Measurements from ENCODE around the gene PCDHA1. TPM values are rescaled to one million over a fixed set of nuclear protein-coding genes. Genes with fewer than 3 reads are reported as not detected.

PCDHA1 gene
- total and polyA plus RNA-seq, 7 experiments from 2014 or later = not detected

DNA sequence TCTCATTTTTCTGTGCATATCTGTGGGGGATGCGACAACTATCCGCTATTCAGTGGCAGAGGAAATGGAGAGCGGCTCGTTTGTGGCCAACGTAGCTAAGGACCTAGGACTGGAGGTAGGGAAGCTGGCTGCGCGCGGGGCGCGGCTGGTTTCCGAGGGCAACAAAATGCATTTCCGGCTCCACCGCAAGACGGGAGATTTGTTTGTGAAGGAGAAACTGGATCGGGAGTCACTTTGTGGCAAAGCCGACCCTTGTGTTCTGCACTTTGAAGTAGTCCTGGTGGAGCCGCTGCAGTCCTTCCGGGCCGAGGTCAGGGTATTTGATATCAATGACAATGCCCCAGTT is 265.6 kb downstream of the PCDHA1 start:
- Histone ChIP-seq H3K4me1 (ENCODE audit: control insufficient read depth in 2 of 2, insufficient read depth in 2 of 2, low read length in 2 of 2) (no peaks in the 10 kb centered on the region), H3K36me3 (ENCODE audit: control insufficient read depth in 2 of 3, insufficient read depth in 3 of 3, low read length in 3 of 3) (no peaks in the 10 kb centered on the region), H3K4me3 (ENCODE audit: low read length) (no peak overlapping the region), H3K27me3 (ENCODE audit: control insufficient read depth in 2 of 2, insufficient read depth in 2 of 2, low read length in 2 of 2) (peaks cover 0 to 4% of the 10 kb centered on the region in 2 donors), H3K9me3 (ENCODE audit: control insufficient read depth in 2 of 3, low read length in 3 of 3) (no peaks in the 10 kb centered on the region), H3K27ac (ENCODE audit: low read depth, low read length) (no peak overlapping the region)
- Mint-ChIP-seq H3K4me3 (peak overlapping the region; percentile 17 to 90 (median 76)), H3K9me3 (peaks cover 4 to 63% (median 16%) of the 10 kb centered on the region in 11 donors), H3K27me3 (peaks cover 0 to 72% (median 53%) of the 10 kb centered on the region in 5 donors), H3K4me1 (peaks cover 0 to 12% (median 7%) of the 10 kb centered on the region in 7 donors), H3K27ac (no peak overlapping the region), H3K36me3 (peaks cover 0 to 17% (median 7%) of the 10 kb centered on the region in 5 donors)
- POLR2A ChIA-PET = no interaction called here
- DNase-seq (no peak), ATAC-seq (no peak)
- CTCF ChIA-PET = no interaction called here
- intact Hi-C loops (cut with micrococcal nuclease) = no loop called here

Other genes with a start within 250 kb of the PCDHA1 start
- 10 to 100 TPM; 12.5 to 19.5 (median 16.2) TPM for gene EIF4EBP3, start 238.5 kb upstream of the PCDHA1 start, total RNA-seq
- gene EIF4EBP3, start 238.5 kb upstream of the PCDHA1 start, polyA plus RNA-seq = 10 to 100 TPM; 61.7 to 80.8 TPM
- gene SRA1, start 228.7 kb upstream of the PCDHA1 start, total RNA-seq = 10 to 100 TPM; 23.8 to 45.5 (median 34.0) TPM
- 10 to 100 TPM; 31.1 to 34.4 TPM for gene SRA1, start 228.7 kb upstream of the PCDHA1 start, polyA plus RNA-seq
- 10 to 100 TPM; 37.9 to 77.8 (median 72.4) TPM for gene APBB3, start 221.5 kb upstream of the PCDHA1 start, total RNA-seq
- gene APBB3, start 221.5 kb upstream of the PCDHA1 start, polyA plus RNA-seq = 1 to 10 TPM; 6.3 to 6.8 TPM
- gene SLC35A4, start 221.3 kb upstream of the PCDHA1 start, total RNA-seq = 10 to 100 TPM; 40.4 to 90.1 (median 52.4) TPM
- gene SLC35A4, start 221.3 kb upstream of the PCDHA1 start, polyA plus RNA-seq = 100 to 1,000 TPM; 112 to 142 TPM
- gene CD14, start 153.0 kb upstream of the PCDHA1 start, total RNA-seq = 100 to 1,000 TPM in 1 of 5 experiments, 10 to 100 TPM in 2, 1 to 10 TPM in 1, under 1 TPM in 1; 0.56 to 198 (median 10.1) TPM
- gene CD14, start 153.0 kb upstream of the PCDHA1 start, polyA plus RNA-seq = 1 to 10 TPM; 2.5 to 2.9 TPM
- 10 to 100 TPM; 24.5 to 55.3 (median 36.4) TPM for gene TMCO6, start 146.7 kb upstream of the PCDHA1 start, total RNA-seq
- 10 to 100 TPM; 17.1 to 20.4 TPM for gene TMCO6, start 146.7 kb upstream of the PCDHA1 start, polyA plus RNA-seq
- 10 to 100 TPM; 33.2 to 68.7 (median 43.5) TPM for gene NDUFA2, start 138.5 kb upstream of the PCDHA1 start, total RNA-seq
- gene NDUFA2, start 138.5 kb upstream of the PCDHA1 start, polyA plus RNA-seq = 100 to 1,000 TPM; 147 to 149 TPM
- 100 to 1,000 TPM; 118 to 186 (median 179) TPM for gene IK, start 138.3 kb upstream of the PCDHA1 start, total RNA-seq
- 100 to 1,000 TPM; 192 to 207 TPM for gene IK, start 138.3 kb upstream of the PCDHA1 start, polyA plus RNA-seq
- 10 to 100 TPM; 28.5 to 47.6 (median 37.8) TPM for gene WDR55, start 121.2 kb upstream of the PCDHA1 start, total RNA-seq
- gene WDR55, start 121.2 kb upstream of the PCDHA1 start, polyA plus RNA-seq = 10 to 100 TPM; 10.5 to 20.9 TPM
- 1 to 10 TPM; 2.1 to 5.0 (median 3.3) TPM for gene DND1, start 112.6 kb upstream of the PCDHA1 start, total RNA-seq
- gene DND1, start 112.6 kb upstream of the PCDHA1 start, polyA plus RNA-seq = under 1 TPM in 1 of 2 donors, not detected in 1; 0.15 TPM
- gene HARS1, start 94.8 kb upstream of the PCDHA1 start, total RNA-seq = 10 to 100 TPM; 48.7 to 85.7 (median 68.5) TPM
- gene HARS1, start 94.8 kb upstream of the PCDHA1 start, polyA plus RNA-seq = 10 to 100 TPM; 62.2 to 68.8 TPM
- 10 to 100 TPM; 25.4 to 59.6 (median 38.8) TPM for gene HARS2, start 94.7 kb upstream of the PCDHA1 start, total RNA-seq
- 10 to 100 TPM; 23.5 to 30.7 TPM for gene HARS2, start 94.7 kb upstream of the PCDHA1 start, polyA plus RNA-seq
- 10 to 100 TPM; 37.7 to 63.0 (median 55.1) TPM for gene ZMAT2, start 85.7 kb upstream of the PCDHA1 start, total RNA-seq
- 10 to 100 TPM; 75.1 to 76.4 TPM for gene ZMAT2, start 85.7 kb upstream of the PCDHA1 start, polyA plus RNA-seq
- gene PCDHA2, start 8.7 kb downstream of the PCDHA1 start, total RNA-seq = not detected
- not detected for gene PCDHA2, start 8.7 kb downstream of the PCDHA1 start, polyA plus RNA-seq
- gene PCDHA3, start 14.9 kb downstream of the PCDHA1 start, total RNA-seq = not detected
- gene PCDHA3, start 14.9 kb downstream of the PCDHA1 start, polyA plus RNA-seq = not detected
- gene PCDHA4, start 20.9 kb downstream of the PCDHA1 start, total RNA-seq = not detected
- not detected for gene PCDHA4, start 20.9 kb downstream of the PCDHA1 start, polyA plus RNA-seq
- gene PCDHA5, start 35.5 kb downstream of the PCDHA1 start, total RNA-seq = not detected
- not detected for gene PCDHA5, start 35.5 kb downstream of the PCDHA1 start, polyA plus RNA-seq
- not detected for gene PCDHA6, start 41.8 kb downstream of the PCDHA1 start, total RNA-seq
- not detected for gene PCDHA6, start 41.8 kb downstream of the PCDHA1 start, polyA plus RNA-seq
- not detected for gene PCDHA7, start 48.1 kb downstream of the PCDHA1 start, total RNA-seq
- gene PCDHA7, start 48.1 kb downstream of the PCDHA1 start, polyA plus RNA-seq = not detected
- not detected for gene PCDHA8, start 55.0 kb downstream of the PCDHA1 start, total RNA-seq
- gene PCDHA8, start 55.0 kb downstream of the PCDHA1 start, polyA plus RNA-seq = not detected
- not detected for gene PCDHA9, start 62.2 kb downstream of the PCDHA1 start, total RNA-seq
- gene PCDHA9, start 62.2 kb downstream of the PCDHA1 start, polyA plus RNA-seq = not detected
- gene PCDHA10, start 69.8 kb downstream of the PCDHA1 start, total RNA-seq = not detected
- gene PCDHA10, start 69.8 kb downstream of the PCDHA1 start, polyA plus RNA-seq = not detected
- not detected for gene PCDHA11, start 82.8 kb downstream of the PCDHA1 start, total RNA-seq
- gene PCDHA11, start 82.8 kb downstream of the PCDHA1 start, polyA plus RNA-seq = not detected
- gene PCDHA12, start 89.2 kb downstream of the PCDHA1 start, total RNA-seq = not detected
- gene PCDHA12, start 89.2 kb downstream of the PCDHA1 start, polyA plus RNA-seq = not detected
- not detected for gene PCDHA13, start 96.0 kb downstream of the PCDHA1 start, total RNA-seq
- not detected for gene PCDHA13, start 96.0 kb downstream of the PCDHA1 start, polyA plus RNA-seq
- not detected for gene PCDHAC1, start 140.2 kb downstream of the PCDHA1 start, total RNA-seq
- not detected for gene PCDHAC1, start 140.2 kb downstream of the PCDHA1 start, polyA plus RNA-seq
- gene PCDHAC2, start 180.3 kb downstream of the PCDHA1 start, total RNA-seq = not detected
- gene PCDHAC2, start 180.3 kb downstream of the PCDHA1 start, polyA plus RNA-seq = not detected

Data from naive thymus-derived CD4-positive, alpha-beta T cell (primary cell).